K562 (cell line): ENCODE data around the gene TAF12. TPM values are rescaled to one million over a fixed set of nuclear protein-coding genes. Genes with fewer than 3 reads are reported as not detected.

Source experiments
- CHD1 ChIP-seq: fragments of 200-600 bp; sonication (generic); IDR thresholded peaks from one replicate; pipeline ENCODE4 v1.6.1; 2012; ENCODE audit warnings: mild to moderate bottlenecking, moderate library complexity, low read length, inconsistent platforms
- ELF4 ChIP-seq: fragments of 450-650 bp; formaldehyde crosslinking; IDR thresholded peaks from 2 replicates; pipeline ENCODE4 v1.4.0; 2022; ENCODE audit warnings: missing genetic modification characterization
- HEY1 ChIP-seq: fragments of 250-450 bp; sonication (Bioruptor Pico); IDR thresholded peaks from 2 replicates; pipeline ENCODE4 v1.5.0; 2020; ENCODE audit warnings: mild to moderate bottlenecking, moderate library complexity, borderline replicate concordance
- HIVEP1 ChIP-seq: fragments of 250-450 bp; sonication (Bioruptor Pico); IDR thresholded peaks from 2 replicates; pipeline ENCODE4 v1.4.0; 2020; ENCODE audit warnings: mild to moderate bottlenecking
- KHSRP ChIP-seq: fragments of 450-650 bp; IDR thresholded peaks from 2 replicates; pipeline ENCODE4 v1.6.1; 2017
- L3MBTL2 ChIP-seq: fragments of 450-650 bp; IDR thresholded peaks from 2 replicates; pipeline ENCODE4 v1.6.1; 2016; ENCODE audit warnings: mild to moderate bottlenecking, moderate library complexity
- MYC ChIP-seq, 2 experiments: fragments of 250-450 bp in 1 of 2; sonication (Bioruptor Pico) in 1 of 2; IDR thresholded peaks; 2 replicates each; pipeline versions ENCODE4 v1.5.1 to v1.6.1; 2012 to 2021; ENCODE audit warnings: low read depth in 2 of 2, borderline replicate concordance in 1 of 2, improper control_type of control experiment in 1 of 2, low read length in 1 of 2, mild to moderate bottlenecking in 1 of 2, moderate library complexity in 1 of 2
- RBM39 ChIP-seq: fragments of 200-400 bp; formaldehyde crosslinking; optimal IDR thresholded peaks from 2 replicates; pipeline ENCODE3; 2018; ENCODE audit warnings: low read depth, low read length
- SMARCE1 ChIP-seq: fragments of 450-650 bp; IDR thresholded peaks from 2 replicates; pipeline ENCODE4 v1.7.1; 2016; ENCODE audit warnings: mild to moderate bottlenecking
- SNIP1 ChIP-seq: fragments of 450-650 bp; IDR thresholded peaks from 2 replicates; pipeline ENCODE4 v1.7.1; 2017; ENCODE audit warnings: low read depth, mild to moderate bottlenecking
- TAF7 ChIP-seq: fragments of 450-650 bp; IDR thresholded peaks from 2 replicates; pipeline ENCODE4 v1.6.1; 2016; ENCODE audit warnings: missing genetic modification characterization, missing compliant biosample characterization
- XRCC5 ChIP-seq: fragments of 200-400 bp; formaldehyde crosslinking; IDR thresholded peaks from 2 replicates; pipeline ENCODE4 v1.6.1; 2017; ENCODE audit warnings: low read depth, mild to moderate bottlenecking, low read length
- ZNF431 ChIP-seq: sonication (generic); formaldehyde crosslinking; IDR thresholded peaks from 2 replicates; pipeline ENCODE4 v1.8.0; 2022; ENCODE audit warnings: mild to moderate bottlenecking, missing genetic modification reagents
- ZNF561 ChIP-seq: fragments of 450-650 bp; formaldehyde crosslinking; conservative IDR thresholded peaks from 2 replicates; pipeline ENCODE4 v1.4.0; 2020; ENCODE audit warnings: mild to moderate bottlenecking, moderate library complexity
- ZNF696 ChIP-seq: fragments of 250-450 bp; sonication (Bioruptor Pico); conservative IDR thresholded peaks from 2 replicates; pipeline ENCODE4 v1.4.0; 2020; ENCODE audit warnings: mild to moderate bottlenecking, moderate library complexity
- ZNF764 ChIP-seq: fragments of 250-450 bp; sonication (Bioruptor Pico); IDR thresholded peaks from 2 replicates; pipeline ENCODE4 v1.4.0; 2020; ENCODE audit warnings: low read depth, mild to moderate bottlenecking, moderate library complexity
- ZNF830 ChIP-seq: fragments of 250-450 bp; sonication (Bioruptor Pico); IDR thresholded peaks from 2 replicates; pipeline ENCODE4 v1.5.0; 2021; ENCODE audit warnings: mild to moderate bottlenecking
- polyA plus RNA-seq, 8 experiments: library from polyadenylated mRNA; depleted of rRNA in 4 of 8; stranded (reverse) in 5 of 8; unstranded in 3 of 8; fragments of >200 nt; fragmentation: Nextera tagmentation in 2 of 8; fragmentation: Illumina TruSeq in 1 of 8; extraction: Ambion mirVana in 2 of 8; extraction: Trizol in 1 of 8; gene quantifications; 2 replicates each; pipeline versions ENCODE4 v1.2.1 to v1.2.3, GENCODE V29; 2011 to 2014; ENCODE audit warnings: inconsistent platforms in 1 of 8, missing spikeins in 1 of 8
- total RNA-seq, 7 experiments: library from RNA; depleted of rRNA in 6 of 7; stranded (reverse); fragments of >200 nt in 6 of 7; fragmentation: Illumina TruSeq in 2 of 7; extraction: Trizol in 2 of 7; gene quantifications; 2 replicates each; pipeline versions ENCODE4 v1.2.1 to v1.2.3, GENCODE V29; 2011 to 2021; ENCODE audit warnings: low replicate concordance in 1 of 7
- TF ChIP-seq, protein P1 (sequence below): sonication (generic); formaldehyde crosslinking; IDR thresholded peaks from 2 replicates; pipeline ENCODE4 v1.8.0; 2022; ENCODE audit warnings: missing genetic modification reagents, mild to moderate bottlenecking, moderate library complexity, borderline replicate concordance
- TF ChIP-seq, protein P2 (sequence below): sonication (generic); formaldehyde crosslinking; IDR thresholded peaks from 2 replicates; pipeline ENCODE4 v1.4.0; 2020; ENCODE audit warnings: mild to moderate bottlenecking, missing genetic modification reagents
- TF ChIP-seq, protein P3 (sequence below): sonication (generic); formaldehyde crosslinking; IDR thresholded peaks from 2 replicates; pipeline ENCODE4 v1.8.1; 2023; ENCODE audit warnings: mild to moderate bottlenecking, missing genetic modification reagents, moderate library complexity
- TF ChIP-seq, protein P4 (sequence below): IDR thresholded peaks from 2 replicates; pipeline ENCODE4 v1.6.1; 2014; ENCODE audit warnings: antibody characterized with exemption
- TF ChIP-seq, protein P5 (sequence below), 2 experiments: fragments of 450-650 bp; IDR thresholded peaks; 2 replicates each; pipeline ENCODE4 v1.6.1; 2016

The TAF12 gene
- total and polyA plus RNA-seq, 9 of the 15 experiments (the other 6 are each of a cell fraction or from before 2014, with no cell fraction given): 31.6 to 89.0 (median 50.5) TPM

DNA sequence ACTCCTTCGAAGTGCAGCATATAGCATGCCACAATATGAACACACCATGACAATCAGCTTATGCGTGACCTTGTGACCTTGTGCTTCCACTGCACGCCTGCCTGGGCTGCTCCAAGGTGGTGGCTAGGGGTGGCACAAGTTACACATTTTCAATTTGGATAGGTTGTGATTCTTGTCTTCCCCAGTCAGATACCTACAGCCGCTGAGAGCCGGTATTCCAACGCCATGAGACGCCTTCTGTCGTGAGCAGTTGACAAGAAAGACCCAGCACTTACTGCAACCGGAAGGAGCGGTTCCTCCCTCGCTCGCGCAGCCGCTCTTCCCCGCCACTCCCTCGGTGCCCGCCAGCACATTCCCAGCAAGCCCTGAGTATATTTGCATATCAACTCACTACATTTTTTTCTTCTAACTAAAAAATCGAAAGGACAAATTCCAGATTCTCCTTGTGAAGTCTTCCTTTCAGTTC, 5.2 kb upstream of the TAF12 start (continued):
- 0 out of 2 replicates have a peak, but pooled peaks have one; percentile 26 for TF ChIP-seq SNIP1
- TF ChIP-seq KHSRP: peak; percentile 39
- TF ChIP-seq TAF7 (tag): peak; percentile 79
- TF ChIP-seq, protein P1, sequence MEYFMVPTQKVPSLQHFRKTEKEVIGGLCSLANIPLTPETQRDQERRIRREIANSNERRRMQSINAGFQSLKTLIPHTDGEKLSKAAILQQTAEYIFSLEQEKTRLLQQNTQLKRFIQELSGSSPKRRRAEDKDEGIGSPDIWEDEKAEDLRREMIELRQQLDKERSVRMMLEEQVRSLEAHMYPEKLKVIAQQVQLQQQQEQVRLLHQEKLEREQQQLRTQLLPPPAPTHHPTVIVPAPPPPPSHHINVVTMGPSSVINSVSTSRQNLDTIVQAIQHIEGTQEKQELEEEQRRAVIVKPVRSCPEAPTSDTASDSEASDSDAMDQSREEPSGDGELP (CRISPR knock-in tag): peak; percentile 8; the same call in 1 of the 2 replicates
- peak; percentile 29; the same call in 1 of the 2 replicates for TF ChIP-seq MYC (IDR thresholded peaks at IDR 0.05; ENCODE audit: low read depth, low read length)
- TF ChIP-seq MYC (CRISPR knock-in tag; IDR thresholded peaks at IDR 0.05; ENCODE audit: borderline replicate concordance, low read depth): peak; percentile 19
- TF ChIP-seq, protein P2, sequence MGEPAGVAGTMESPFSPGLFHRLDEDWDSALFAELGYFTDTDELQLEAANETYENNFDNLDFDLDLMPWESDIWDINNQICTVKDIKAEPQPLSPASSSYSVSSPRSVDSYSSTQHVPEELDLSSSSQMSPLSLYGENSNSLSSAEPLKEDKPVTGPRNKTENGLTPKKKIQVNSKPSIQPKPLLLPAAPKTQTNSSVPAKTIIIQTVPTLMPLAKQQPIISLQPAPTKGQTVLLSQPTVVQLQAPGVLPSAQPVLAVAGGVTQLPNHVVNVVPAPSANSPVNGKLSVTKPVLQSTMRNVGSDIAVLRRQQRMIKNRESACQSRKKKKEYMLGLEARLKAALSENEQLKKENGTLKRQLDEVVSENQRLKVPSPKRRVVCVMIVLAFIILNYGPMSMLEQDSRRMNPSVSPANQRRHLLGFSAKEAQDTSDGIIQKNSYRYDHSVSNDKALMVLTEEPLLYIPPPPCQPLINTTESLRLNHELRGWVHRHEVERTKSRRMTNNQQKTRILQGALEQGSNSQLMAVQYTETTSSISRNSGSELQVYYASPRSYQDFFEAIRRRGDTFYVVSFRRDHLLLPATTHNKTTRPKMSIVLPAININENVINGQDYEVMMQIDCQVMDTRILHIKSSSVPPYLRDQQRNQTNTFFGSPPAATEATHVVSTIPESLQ (CRISPR knock-in tag): no peak
- TF ChIP-seq RBM39: no peak
- peak; percentile 48; the same call in 1 of the 2 replicates for TF ChIP-seq ELF4 (CRISPR knock-in tag)
- TF ChIP-seq, protein P3, sequence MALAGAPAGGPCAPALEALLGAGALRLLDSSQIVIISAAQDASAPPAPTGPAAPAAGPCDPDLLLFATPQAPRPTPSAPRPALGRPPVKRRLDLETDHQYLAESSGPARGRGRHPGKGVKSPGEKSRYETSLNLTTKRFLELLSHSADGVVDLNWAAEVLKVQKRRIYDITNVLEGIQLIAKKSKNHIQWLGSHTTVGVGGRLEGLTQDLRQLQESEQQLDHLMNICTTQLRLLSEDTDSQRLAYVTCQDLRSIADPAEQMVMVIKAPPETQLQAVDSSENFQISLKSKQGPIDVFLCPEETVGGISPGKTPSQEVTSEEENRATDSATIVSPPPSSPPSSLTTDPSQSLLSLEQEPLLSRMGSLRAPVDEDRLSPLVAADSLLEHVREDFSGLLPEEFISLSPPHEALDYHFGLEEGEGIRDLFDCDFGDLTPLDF (CRISPR knock-in tag): no peak
- no peak for TF ChIP-seq ZNF431 (CRISPR knock-in tag)
- TF ChIP-seq SMARCE1: peak; percentile 77; the same call in 1 of the 2 replicates
- TF ChIP-seq, protein P4, sequence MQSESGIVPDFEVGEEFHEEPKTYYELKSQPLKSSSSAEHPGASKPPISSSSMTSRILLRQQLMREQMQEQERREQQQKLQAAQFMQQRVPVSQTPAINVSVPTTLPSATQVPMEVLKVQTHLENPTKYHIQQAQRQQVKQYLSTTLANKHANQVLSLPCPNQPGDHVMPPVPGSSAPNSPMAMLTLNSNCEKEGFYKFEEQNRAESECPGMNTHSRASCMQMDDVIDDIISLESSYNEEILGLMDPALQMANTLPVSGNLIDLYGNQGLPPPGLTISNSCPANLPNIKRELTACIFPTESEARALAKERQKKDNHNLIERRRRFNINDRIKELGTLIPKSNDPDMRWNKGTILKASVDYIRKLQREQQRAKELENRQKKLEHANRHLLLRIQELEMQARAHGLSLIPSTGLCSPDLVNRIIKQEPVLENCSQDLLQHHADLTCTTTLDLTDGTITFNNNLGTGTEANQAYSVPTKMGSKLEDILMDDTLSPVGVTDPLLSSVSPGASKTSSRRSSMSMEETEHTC: no peak
- peak; percentile 98 for TF ChIP-seq L3MBTL2
- no peak for TF ChIP-seq ZNF764 (CRISPR knock-in tag)
- TF ChIP-seq HIVEP1 (CRISPR knock-in tag): no peak
- TF ChIP-seq XRCC5: peak; percentile 69; the same call in 1 of the 2 replicates
- no peak for TF ChIP-seq ZNF561 (CRISPR knock-in tag)
- TF ChIP-seq, protein P5, sequence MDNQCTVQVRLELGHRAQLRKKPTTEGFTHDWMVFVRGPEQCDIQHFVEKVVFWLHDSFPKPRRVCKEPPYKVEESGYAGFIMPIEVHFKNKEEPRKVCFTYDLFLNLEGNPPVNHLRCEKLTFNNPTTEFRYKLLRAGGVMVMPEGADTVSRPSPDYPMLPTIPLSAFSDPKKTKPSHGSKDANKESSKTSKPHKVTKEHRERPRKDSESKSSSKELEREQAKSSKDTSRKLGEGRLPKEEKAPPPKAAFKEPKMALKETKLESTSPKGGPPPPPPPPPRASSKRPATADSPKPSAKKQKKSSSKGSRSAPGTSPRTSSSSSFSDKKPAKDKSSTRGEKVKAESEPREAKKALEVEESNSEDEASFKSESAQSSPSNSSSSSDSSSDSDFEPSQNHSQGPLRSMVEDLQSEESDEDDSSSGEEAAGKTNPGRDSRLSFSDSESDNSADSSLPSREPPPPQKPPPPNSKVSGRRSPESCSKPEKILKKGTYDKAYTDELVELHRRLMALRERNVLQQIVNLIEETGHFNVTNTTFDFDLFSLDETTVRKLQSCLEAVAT (IDR thresholded peaks at IDR 0.05): peak; percentile 3 to 88; a peak in 2 of 4 replicates
- TF ChIP-seq CHD1: peak; percentile 72
- TF ChIP-seq ZNF696 (CRISPR knock-in tag): no peak
- peak; percentile 60; the same call in 1 of the 2 replicates for TF ChIP-seq HEY1 (CRISPR knock-in tag)
- TF ChIP-seq ZNF830 (CRISPR knock-in tag): no peak
